Panc1 (cell line): ENCODE data around the gene GRID1. TPM values are rescaled to one million over a fixed set of nuclear protein-coding genes. Genes with fewer than 3 reads are reported as not detected.

Source experiments
- ATAC-seq: fragments of 200-7000 bp; cut with Tn5 transposase; 2 replicates; pipeline ENCODE4 v1.9.1; 2020; ENCODE audit warnings: mild to moderate bottlenecking, moderate library complexity
- BruUV-seq: library from RNA; stranded (reverse); fragments of 400-500 nt; replicated peaks from 2 replicates; lab custom pipeline; 2021; lab: Mats Ljungman, UMichigan
- CTCF ChIA-PET: fragments of 300-600 bp; sonication (Branson Sonifier 250); formaldehyde crosslinking; loops from one replicate; lab custom pipeline; 2022; ENCODE audit warnings: antibody characterized with exemption; lab: Charles Lee
- POLR2A ChIA-PET: fragments of 300-600 bp; sonication (Branson Sonifier 250); formaldehyde crosslinking; loops from one replicate; lab custom pipeline; 2022; ENCODE audit warnings: antibody characterized with exemption; lab: Charles Lee
- DNase-seq: peaks from one replicate; pipeline ENCODE4 v3.0.0-alpha.2; 2010; ENCODE audit warnings: low read depth, low spot score
- H3K27ac ChIP-seq: 2 replicates; pipeline ENCODE4 v1.5.1; 2011; ENCODE audit warnings: mild to moderate bottlenecking, low read length, inconsistent platforms
- H3K27me3 ChIP-seq: fragments of 200-500 bp; sonication (Bioruptor generic); 2 replicates; pipeline ENCODE4 v1.6.0; 2014; ENCODE audit warnings: low read length, inconsistent platforms; ENCODE audit not compliant: control insufficient read depth, insufficient read depth
- H3K36me3 ChIP-seq: fragments of 200-500 bp; sonication (Bioruptor generic); 2 replicates; pipeline ENCODE4 v1.5.1; 2014; ENCODE audit warnings: inconsistent platforms, mild to moderate bottlenecking, low read length, moderate library complexity; ENCODE audit not compliant: control insufficient read depth, insufficient read depth
- H3K4me1 ChIP-seq: 2 replicates; pipeline ENCODE4 v1.5.1; 2011; ENCODE audit warnings: inconsistent platforms, mild to moderate bottlenecking, low read length, moderate library complexity; ENCODE audit not compliant: control insufficient read depth, insufficient read depth
- H3K4me3 ChIP-seq, 2 experiments: 2 replicates each; pipeline ENCODE4 v1.5.1; 2011 to 2012; ENCODE audit warnings: low read depth in 2 of 2, low read length in 2 of 2, mild to moderate bottlenecking in 2 of 2, inconsistent platforms in 1 of 2, moderate library complexity in 1 of 2
- H3K9me3 ChIP-seq: fragments of 200-500 bp; sonication (Bioruptor generic); 2 replicates; pipeline ENCODE4 v1.5.1; 2014; ENCODE audit warnings: low read depth, mild to moderate bottlenecking, inconsistent platforms, low read length, moderate library complexity; ENCODE audit not compliant: control insufficient read depth, insufficient read depth
- POLR2AphosphoS5 ChIP-seq: IDR thresholded peaks from 2 replicates; pipeline ENCODE4 v1.6.1; 2012; ENCODE audit warnings: mild to moderate bottlenecking, low read depth, low read length, moderate library complexity
- REST ChIP-seq, 2 experiments: IDR thresholded peaks; 2 replicates each; pipeline ENCODE4 v1.6.1; 2011 to 2012; ENCODE audit warnings: low read depth in 2 of 2, control low read depth in 1 of 2, low read length in 1 of 2, mild to moderate bottlenecking in 1 of 2, moderate library complexity in 1 of 2; ENCODE audit not compliant: insufficient read depth in 1 of 2
- SIN3A ChIP-seq: IDR thresholded peaks from 2 replicates; pipeline ENCODE4 v1.6.1; 2012; ENCODE audit warnings: low read depth, mild to moderate bottlenecking, low read length, moderate library complexity, borderline replicate concordance; ENCODE audit not compliant: insufficient read depth
- TCF7L2 ChIP-seq: IDR thresholded peaks from 2 replicates; pipeline ENCODE4 v1.6.1; 2011; ENCODE audit warnings: mild to moderate bottlenecking, low read depth, low read length, inconsistent platforms
- in situ Hi-C: cut with HindIII; loops from 2 replicates; pipeline ENCODE4 v1.10.0; 2016; ENCODE audit warnings: low sequenced_read_pairs, low pct_unique_long_range_greater_than_20kb
- intact Hi-C: fragments of 100-400 bp; cut with micrococcal nuclease; formaldehyde crosslinking; loops from one replicate; pipeline ENCODE4 v1.10.0; 2022; ENCODE audit not compliant: unreplicated experiment
- total RNA-seq: library from RNA; stranded (reverse); gene quantifications from one replicate; pipeline ENCODE4 v1.2.1, GENCODE V29; 2021; ENCODE audit not compliant: unreplicated experiment
- TF ChIP-seq, protein P1 (sequence below): fragments of 450-650 bp; IDR thresholded peaks from 2 replicates; pipeline ENCODE4 v1.5.1; 2017; ENCODE audit warnings: mild to moderate bottlenecking

The GRID1 gene
- total RNA-seq, 1 experiment from 2014 or later, result 2.3 TPM

DNA sequence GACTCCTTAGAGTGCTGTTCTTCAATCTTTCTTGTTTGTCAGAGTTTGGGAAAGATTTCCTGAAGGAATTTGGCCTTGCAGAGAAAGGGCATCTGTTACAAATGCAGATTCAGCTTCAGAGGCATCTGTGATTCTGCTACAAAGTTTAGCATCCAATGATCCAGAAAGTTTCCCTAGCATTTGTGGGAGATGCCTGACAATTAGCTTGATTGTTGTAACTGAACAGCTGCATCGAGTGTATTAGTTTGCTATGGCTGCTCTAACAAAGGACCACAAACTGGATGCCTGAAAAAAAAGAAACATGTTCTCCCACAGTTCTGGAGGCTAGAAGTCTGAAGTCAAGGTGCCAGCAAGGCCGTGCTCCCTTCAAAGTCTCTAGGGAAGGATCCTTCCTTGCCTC lies 365.1 kb downstream of the GRID1 start:
- ChIA-PET CTCF (no interaction called here), POLR2A (no interaction called here)
- TF ChIP-seq SIN3A (no peak), POLR2AphosphoS5 (no peak), TCF7L2 (no peak), REST (IDR thresholded peaks at IDR 0.05; ENCODE audit: insufficient read depth in 1 of 2, low read depth in 2 of 2, low read length in 1 of 2) (no peak)
- TF ChIP-seq, protein P1, sequence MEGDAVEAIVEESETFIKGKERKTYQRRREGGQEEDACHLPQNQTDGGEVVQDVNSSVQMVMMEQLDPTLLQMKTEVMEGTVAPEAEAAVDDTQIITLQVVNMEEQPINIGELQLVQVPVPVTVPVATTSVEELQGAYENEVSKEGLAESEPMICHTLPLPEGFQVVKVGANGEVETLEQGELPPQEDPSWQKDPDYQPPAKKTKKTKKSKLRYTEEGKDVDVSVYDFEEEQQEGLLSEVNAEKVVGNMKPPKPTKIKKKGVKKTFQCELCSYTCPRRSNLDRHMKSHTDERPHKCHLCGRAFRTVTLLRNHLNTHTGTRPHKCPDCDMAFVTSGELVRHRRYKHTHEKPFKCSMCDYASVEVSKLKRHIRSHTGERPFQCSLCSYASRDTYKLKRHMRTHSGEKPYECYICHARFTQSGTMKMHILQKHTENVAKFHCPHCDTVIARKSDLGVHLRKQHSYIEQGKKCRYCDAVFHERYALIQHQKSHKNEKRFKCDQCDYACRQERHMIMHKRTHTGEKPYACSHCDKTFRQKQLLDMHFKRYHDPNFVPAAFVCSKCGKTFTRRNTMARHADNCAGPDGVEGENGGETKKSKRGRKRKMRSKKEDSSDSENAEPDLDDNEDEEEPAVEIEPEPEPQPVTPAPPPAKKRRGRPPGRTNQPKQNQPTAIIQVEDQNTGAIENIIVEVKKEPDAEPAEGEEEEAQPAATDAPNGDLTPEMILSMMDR, result no peak
- H3K27ac ChIP-seq, result no peak overlapping the region
- H3K4me3 ChIP-seq, result no peak overlapping the region
- no peaks in the 10 kb centered on the region for H3K4me1 ChIP-seq
- in situ Hi-C loops, result no loop called here
- DNase-seq (no peak), ATAC-seq (no peak)
- peaks cover 7% of the 10 kb centered on the region; the same call in 1 of the 2 replicates for H3K9me3 ChIP-seq
- no peaks in the 10 kb centered on the region for H3K36me3 ChIP-seq
- no peaks in the 10 kb centered on the region for H3K27me3 ChIP-seq
- intact Hi-C loops, result no loop called here
- no TSS peak for BruUV-seq

DNA sequence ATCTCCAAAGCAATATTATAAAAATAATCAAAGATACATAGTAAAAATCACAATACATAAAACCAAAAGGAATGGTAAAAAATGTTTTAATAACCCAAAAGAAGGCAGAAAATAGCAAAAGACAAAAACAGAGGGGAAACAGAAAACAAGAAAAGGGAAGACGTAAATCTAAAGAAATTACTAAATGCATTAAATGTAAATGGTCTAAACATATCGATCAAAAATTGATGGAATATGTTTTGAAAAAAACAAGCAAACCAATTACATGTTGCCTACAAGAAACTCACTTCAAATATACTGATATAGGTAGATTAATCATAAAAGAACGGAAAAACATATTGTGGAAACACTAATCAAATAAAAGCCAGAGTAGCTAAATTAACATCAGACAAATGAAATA lies 369.1 kb downstream of the GRID1 start:
- ChIA-PET CTCF (no interaction called here), POLR2A (no interaction called here)
- Histone ChIP-seq H3K9me3 (peaks cover 7% of the 10 kb centered on the region; the same call in 1 of the 2 replicates), H3K36me3 (no peaks in the 10 kb centered on the region), H3K4me1 (no peaks in the 10 kb centered on the region), H3K27me3 (no peaks in the 10 kb centered on the region), H3K27ac (no peak overlapping the region), H3K4me3 (no peak overlapping the region)
- no peak for DNase-seq
- intact Hi-C loops (loop anchor here (10.0 kb wide), 1 partner anchor 377 kb away; no protein-coding TSS in a partner anchor), in situ Hi-C loops (no loop called here)
- ATAC-seq, result no peak
- no TSS peak for BruUV-seq
- TF ChIP-seq REST (IDR thresholded peaks at IDR 0.05; ENCODE audit: insufficient read depth in 1 of 2, low read depth in 2 of 2, low read length in 1 of 2) (no peak), SIN3A (no peak), TCF7L2 (no peak), POLR2AphosphoS5 (no peak)
- TF ChIP-seq, protein P1, result no peak
